ENCODE data around the gene RNF149. TPM values are rescaled to one million over a fixed set of nuclear protein-coding genes. Genes with fewer than 3 reads are reported as not detected.

RNF149 gene
- total and polyA plus RNA-seq, 9 of the 15 experiments (the other 6 are each of a cell fraction or from before 2014, with no cell fraction given) = 9.0 to 31.5 (median 22.8) TPM

DNA sequence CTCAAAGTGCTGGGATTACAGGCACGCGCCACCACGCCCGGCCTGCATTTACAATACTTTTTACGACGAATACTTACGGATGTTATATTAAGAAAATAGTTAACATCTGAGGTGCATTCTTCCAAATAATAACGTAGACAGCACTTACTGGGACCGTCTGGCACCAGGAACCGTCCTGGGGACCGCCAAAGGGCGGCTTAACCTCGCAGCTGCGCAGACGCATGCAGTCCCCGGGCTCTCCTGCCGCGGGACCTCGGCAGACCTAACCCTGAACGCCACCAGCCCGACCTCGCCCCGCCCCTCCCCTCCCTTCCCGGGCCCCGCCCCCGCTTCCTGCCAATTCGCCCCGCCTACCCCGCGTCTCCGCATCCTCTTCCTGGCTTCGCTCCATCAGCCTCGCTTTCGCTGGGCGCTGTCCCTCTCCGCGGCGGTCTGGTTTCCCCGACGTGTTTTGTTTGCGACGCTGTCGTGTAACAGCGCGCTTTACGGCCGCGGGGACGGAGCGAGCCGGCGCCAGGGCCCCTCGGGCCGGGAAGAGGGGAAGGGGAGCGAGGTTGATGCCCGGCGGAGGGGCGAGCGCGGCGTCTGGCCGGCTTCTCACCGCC lies 56.0 kb downstream of the RNF149 start, which contains the start of gene CNOT11 (continued):
- TF ChIP-seq CREB1 (IDR thresholded peaks at IDR 0.05) (peak; percentile 88), CREB1 (CRISPR knock-in tag; IDR thresholded peaks at IDR 0.05) (peak; percentile 32; the same call in 1 of the 2 replicates), TAF1 (IDR thresholded peaks at IDR 0.05; ENCODE audit: control insufficient read depth, extremely low read depth, insufficient read depth, low read length, severe bottlenecking) (peak; percentile 78), MAZ (CRISPR knock-in tag; conservative IDR thresholded peaks at IDR 0.05 in 1 of 2, IDR thresholded peaks at IDR 0.05 in 1 of 2) (peak in 1 of 2 experiments; percentile 59; a peak in 2 of 4 replicates), RB1 (IDR thresholded peaks at IDR 0.05; ENCODE audit: low read depth) (peak; percentile 1; the same call in 1 of the 2 replicates), PHF8 (IDR thresholded peaks at IDR 0.05; ENCODE audit: borderline replicate concordance, low read length) (peak; percentile 58), ZNF561 (CRISPR knock-in tag; conservative IDR thresholded peaks at IDR 0.05) (no peak), RBM22 (IDR thresholded peaks at IDR 0.05; ENCODE audit: low read depth, low read length, poor library complexity, severe bottlenecking) (no peak), EGR1 (conservative IDR thresholded peaks at IDR 0.05) (peak; percentile 86), SRSF1 (IDR thresholded peaks at IDR 0.05; ENCODE audit: low read depth, low read length) (no peak), NCOR1 (IDR thresholded peaks at IDR 0.05) (peak; percentile 32; the same call in 1 of the 2 replicates), MYC (IDR thresholded peaks at IDR 0.05; ENCODE audit: low read depth, low read length) (peak; percentile 24; the same call in 1 of the 2 replicates), MYC (CRISPR knock-in tag; IDR thresholded peaks at IDR 0.05; ENCODE audit: borderline replicate concordance, low read depth) (no peak)
- TF ChIP-seq, protein P1, sequence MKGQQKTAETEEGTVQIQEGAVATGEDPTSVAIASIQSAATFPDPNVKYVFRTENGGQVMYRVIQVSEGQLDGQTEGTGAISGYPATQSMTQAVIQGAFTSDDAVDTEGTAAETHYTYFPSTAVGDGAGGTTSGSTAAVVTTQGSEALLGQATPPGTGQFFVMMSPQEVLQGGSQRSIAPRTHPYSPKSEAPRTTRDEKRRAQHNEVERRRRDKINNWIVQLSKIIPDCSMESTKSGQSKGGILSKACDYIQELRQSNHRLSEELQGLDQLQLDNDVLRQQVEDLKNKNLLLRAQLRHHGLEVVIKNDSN (CRISPR knock-in tag; IDR thresholded peaks at IDR 0.05) = no peak
- TF ChIP-seq, protein P2, sequence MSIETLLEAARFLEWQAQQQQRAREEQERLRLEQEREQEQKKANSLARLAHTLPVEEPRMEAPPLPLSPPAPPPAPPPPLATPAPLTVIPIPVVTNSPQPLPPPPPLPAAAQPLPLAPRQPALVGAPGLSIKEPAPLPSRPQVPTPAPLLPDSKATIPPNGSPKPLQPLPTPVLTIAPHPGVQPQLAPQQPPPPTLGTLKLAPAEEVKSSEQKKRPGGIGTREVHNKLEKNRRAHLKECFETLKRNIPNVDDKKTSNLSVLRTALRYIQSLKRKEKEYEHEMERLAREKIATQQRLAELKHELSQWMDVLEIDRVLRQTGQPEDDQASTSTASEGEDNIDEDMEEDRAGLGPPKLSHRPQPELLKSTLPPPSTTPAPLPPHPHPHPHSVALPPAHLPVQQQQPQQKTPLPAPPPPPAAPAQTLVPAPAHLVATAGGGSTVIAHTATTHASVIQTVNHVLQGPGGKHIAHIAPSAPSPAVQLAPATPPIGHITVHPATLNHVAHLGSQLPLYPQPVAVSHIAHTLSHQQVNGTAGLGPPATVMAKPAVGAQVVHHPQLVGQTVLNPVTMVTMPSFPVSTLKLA (conservative IDR thresholded peaks at IDR 0.05) = peak in 1 of 2 experiments; percentile 71; a peak in 3 of 4 replicates
- TF ChIP-seq, protein P3, sequence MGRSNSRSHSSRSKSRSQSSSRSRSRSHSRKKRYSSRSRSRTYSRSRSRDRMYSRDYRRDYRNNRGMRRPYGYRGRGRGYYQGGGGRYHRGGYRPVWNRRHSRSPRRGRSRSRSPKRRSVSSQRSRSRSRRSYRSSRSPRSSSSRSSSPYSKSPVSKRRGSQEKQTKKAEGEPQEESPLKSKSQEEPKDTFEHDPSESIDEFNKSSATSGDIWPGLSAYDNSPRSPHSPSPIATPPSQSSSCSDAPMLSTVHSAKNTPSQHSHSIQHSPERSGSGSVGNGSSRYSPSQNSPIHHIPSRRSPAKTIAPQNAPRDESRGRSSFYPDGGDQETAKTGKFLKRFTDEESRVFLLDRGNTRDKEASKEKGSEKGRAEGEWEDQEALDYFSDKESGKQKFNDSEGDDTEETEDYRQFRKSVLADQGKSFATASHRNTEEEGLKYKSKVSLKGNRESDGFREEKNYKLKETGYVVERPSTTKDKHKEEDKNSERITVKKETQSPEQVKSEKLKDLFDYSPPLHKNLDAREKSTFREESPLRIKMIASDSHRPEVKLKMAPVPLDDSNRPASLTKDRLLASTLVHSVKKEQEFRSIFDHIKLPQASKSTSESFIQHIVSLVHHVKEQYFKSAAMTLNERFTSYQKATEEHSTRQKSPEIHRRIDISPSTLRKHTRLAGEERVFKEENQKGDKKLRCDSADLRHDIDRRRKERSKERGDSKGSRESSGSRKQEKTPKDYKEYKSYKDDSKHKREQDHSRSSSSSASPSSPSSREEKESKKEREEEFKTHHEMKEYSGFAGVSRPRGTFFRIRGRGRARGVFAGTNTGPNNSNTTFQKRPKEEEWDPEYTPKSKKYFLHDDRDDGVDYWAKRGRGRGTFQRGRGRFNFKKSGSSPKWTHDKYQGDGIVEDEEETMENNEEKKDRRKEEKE (IDR thresholded peaks at IDR 0.05; ENCODE audit: borderline replicate concordance in 1 of 2, control insufficient read depth in 1 of 2, low read depth in 2 of 2, low read length in 1 of 2) = 0 out of 4 replicates have a peak, but pooled peaks of 1 of the 2 experiments have one; percentile 50
- TF ChIP-seq, protein P4, sequence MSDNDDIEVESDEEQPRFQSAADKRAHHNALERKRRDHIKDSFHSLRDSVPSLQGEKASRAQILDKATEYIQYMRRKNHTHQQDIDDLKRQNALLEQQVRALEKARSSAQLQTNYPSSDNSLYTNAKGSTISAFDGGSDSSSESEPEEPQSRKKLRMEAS (CRISPR knock-in tag; IDR thresholded peaks at IDR 0.05) = peak; percentile 75
- TF ChIP-seq, protein P5, sequence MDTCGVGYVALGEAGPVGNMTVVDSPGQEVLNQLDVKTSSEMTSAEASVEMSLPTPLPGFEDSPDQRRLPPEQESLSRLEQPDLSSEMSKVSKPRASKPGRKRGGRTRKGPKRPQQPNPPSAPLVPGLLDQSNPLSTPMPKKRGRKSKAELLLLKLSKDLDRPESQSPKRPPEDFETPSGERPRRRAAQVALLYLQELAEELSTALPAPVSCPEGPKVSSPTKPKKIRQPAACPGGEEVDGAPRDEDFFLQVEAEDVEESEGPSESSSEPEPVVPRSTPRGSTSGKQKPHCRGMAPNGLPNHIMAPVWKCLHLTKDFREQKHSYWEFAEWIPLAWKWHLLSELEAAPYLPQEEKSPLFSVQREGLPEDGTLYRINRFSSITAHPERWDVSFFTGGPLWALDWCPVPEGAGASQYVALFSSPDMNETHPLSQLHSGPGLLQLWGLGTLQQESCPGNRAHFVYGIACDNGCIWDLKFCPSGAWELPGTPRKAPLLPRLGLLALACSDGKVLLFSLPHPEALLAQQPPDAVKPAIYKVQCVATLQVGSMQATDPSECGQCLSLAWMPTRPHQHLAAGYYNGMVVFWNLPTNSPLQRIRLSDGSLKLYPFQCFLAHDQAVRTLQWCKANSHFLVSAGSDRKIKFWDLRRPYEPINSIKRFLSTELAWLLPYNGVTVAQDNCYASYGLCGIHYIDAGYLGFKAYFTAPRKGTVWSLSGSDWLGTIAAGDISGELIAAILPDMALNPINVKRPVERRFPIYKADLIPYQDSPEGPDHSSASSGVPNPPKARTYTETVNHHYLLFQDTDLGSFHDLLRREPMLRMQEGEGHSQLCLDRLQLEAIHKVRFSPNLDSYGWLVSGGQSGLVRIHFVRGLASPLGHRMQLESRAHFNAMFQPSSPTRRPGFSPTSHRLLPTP (IDR thresholded peaks at IDR 0.05; ENCODE audit: borderline replicate concordance, extremely low read depth, insufficient read length) = no peak
